ENCODE results near the gene SLC7A1.

Gene SLC7A1

DNA sequence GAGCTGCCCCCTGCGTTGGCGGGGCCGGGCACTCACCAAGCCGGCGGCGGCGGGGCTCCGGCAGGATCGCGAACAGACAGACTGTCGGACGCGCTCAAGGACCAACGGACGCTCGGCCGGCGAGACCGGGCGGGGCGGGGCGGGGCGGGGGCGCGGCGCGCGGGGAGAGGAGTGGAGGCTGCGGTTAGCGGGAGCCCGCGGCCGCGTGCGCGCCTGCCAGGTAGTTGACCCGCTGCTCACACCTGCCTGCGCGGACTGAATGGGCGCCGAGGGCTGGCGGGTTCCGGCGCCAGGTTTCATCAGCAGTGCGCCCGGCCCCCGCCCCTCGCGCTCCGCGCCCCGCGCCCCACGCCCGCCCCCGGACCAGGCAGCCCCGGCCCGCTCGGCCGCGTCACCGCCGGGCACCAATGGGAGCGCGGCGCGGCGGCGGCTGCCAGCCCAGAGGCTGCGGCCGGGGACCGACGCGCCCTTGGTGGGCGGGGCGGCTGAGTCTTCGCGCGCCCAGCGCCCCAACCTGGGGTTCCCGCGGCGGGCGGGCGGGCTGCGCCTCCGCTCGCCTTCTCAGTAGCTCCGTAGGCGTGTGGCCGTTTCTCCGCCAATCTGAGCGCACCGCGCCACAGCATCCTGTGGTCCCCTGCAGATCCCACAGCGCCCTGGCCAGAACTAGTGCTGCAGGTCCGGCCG, at the start of gene SLC7A1:
Gene SLC7A1 (minus strand): TSS at position 309 of the 684 bp plus-strand sequence. CDS start 59,500 bp downstream, outside the sequence.
- TF ChIP-seq GATA3 (IDR thresholded peaks at IDR 0.05; ENCODE audit: low read depth, low read length) (no peak), GATA2 (IDR thresholded peaks at IDR 0.05; ENCODE audit: low read depth, low read length) (no peak)

DNA sequence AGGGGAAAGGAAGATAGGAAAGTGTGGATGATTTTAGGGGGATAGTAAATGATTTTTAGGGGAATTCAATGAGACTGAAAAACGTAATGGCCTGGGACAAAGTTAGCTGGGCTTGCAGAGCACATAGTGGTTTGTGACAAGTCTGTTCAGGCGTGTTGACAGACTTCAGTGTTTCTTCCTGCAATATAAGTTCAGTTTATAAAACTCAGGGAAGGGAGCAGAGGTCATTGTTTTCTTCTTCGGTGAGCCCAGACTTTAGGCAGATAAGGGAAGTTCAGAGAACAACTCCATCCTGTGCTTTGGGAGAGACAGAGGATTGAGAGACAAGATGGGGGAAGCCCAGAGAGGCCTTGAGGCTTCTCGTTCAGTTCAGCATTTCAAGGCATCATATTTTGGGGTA, 45.2 kb upstream of the SLC7A1 start:
- no peak for TF ChIP-seq GATA2 (IDR thresholded peaks at IDR 0.05; ENCODE audit: low read depth, low read length)
- no peak for TF ChIP-seq GATA3 (IDR thresholded peaks at IDR 0.05; ENCODE audit: low read depth, low read length)

DNA sequence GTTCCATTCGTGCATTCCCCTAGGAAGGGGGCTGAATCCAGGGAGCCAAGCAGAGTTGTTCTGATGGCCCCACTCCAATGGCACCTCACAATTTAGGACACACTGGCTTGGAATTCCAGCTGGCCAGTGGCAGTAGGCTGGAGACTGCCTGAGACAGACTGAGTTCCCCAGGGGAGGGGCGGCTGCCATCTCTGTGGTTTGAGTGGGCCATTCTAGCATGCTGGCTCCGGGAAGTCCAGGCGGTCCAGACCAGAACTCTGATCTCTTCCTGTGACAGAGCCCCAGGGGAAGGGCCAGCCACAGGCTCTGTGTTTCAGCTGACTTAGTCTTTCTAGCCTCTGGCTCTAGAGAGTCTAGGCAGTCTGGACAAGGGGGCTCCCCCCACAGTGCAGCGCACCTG, 29.5 kb upstream of the SLC7A1 start:
- TF ChIP-seq GATA3 (IDR thresholded peaks at IDR 0.05; ENCODE audit: low read depth, low read length), result no peak
- TF ChIP-seq GATA2 (IDR thresholded peaks at IDR 0.05; ENCODE audit: low read depth, low read length), result no peak

DNA sequence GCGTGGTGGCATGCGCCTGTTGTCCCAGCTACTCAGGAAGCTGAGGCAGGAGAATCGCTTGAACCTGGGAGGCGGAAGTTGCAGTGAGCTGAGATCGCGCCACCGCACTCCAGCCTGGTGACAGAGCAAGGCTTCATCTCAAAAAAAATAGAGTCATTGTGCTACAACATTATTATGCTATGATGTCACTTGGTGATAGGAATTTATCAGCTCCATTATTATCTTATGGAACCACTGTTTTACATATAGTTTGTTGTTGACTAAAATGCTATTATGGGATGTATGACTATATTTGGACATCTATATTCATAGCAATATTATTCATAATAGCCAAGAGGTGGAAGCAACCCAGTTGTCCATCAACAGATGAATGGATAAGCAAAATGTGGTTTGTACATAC, 26.4 kb upstream of the SLC7A1 start:
- no peak for TF ChIP-seq GATA3 (IDR thresholded peaks at IDR 0.05; ENCODE audit: low read depth, low read length)
- no peak for TF ChIP-seq GATA2 (IDR thresholded peaks at IDR 0.05; ENCODE audit: low read depth, low read length)

DNA sequence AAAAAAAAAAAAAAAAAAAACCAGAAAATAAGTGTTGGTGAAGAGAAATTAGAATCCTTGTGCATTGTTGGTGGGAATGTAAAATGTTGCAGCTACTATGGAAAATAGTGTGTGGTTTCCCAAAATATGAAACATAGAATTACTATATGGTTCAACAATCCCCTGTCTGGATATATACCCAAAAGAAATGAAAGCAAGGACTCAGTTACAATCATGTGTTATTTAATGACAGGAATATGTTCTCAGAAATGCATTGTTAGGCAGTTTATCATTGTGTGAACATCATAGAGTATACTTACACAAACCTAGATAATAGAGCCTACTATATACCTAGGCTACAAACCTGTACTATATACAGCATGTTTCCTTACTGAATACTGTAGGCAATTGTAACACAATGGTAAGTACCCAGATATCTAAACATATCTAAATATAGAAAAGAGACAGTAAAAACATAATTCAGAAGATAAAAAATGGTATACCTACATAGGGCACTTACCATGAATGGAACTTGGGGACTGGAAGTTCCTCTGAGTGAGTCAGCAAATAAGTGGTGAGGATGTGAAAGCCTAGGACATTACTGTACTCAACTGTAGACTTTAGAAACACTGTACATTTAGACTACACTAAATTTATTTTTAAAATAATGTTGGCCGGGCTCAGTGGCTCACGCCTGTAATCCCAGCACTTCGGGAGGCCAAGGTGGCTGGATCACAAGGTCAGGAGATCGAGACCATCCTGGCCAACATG, 25.7 kb upstream of the SLC7A1 start:
- TF ChIP-seq GATA3 (IDR thresholded peaks at IDR 0.05; ENCODE audit: low read depth, low read length), result no peak
- TF ChIP-seq GATA2 (IDR thresholded peaks at IDR 0.05; ENCODE audit: low read depth, low read length), result no peak

DNA sequence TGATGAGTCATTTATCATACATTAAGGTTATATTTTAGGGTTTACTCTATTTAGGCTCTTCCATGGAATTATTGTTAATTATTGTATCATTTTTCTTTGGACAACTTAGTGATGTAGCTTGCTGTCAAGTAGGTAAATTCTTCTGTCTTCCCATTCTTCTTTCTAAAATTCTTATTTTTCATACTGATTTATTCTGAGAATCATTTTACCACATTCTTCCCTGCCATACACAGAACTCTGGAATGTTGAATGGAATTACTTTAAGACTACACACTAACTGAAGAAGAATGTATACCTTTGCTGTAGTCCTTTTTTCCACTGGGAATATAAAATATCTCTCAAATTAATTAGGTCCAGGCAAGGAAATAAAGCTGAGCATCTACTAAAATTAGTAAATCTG, 24.5 kb upstream of the SLC7A1 start:
- TF ChIP-seq GATA2 (IDR thresholded peaks at IDR 0.05; ENCODE audit: low read depth, low read length) (no peak), GATA3 (IDR thresholded peaks at IDR 0.05; ENCODE audit: low read depth, low read length) (no peak)

DNA sequence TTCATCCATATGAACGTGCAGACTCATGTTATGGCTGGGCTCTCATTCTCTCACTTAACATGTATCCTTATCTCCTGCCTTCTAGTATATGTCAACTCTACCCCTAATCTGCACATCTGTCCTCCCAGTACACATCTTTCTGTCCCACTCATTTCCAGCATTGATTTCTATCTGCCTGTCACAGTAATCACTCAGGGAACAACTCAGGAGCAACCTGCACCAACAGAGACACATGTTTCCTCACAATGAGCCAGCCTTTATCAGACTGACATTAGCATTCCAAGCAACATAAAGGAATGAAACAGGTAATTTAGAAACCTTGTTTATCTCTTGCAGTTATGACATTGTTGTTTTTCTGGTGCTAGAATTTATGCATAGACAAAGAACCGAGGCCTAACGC, 17.6 kb upstream of the SLC7A1 start:
- TF ChIP-seq GATA2 (IDR thresholded peaks at IDR 0.05; ENCODE audit: low read depth, low read length) (no peak), GATA3 (IDR thresholded peaks at IDR 0.05; ENCODE audit: low read depth, low read length) (no peak)

DNA sequence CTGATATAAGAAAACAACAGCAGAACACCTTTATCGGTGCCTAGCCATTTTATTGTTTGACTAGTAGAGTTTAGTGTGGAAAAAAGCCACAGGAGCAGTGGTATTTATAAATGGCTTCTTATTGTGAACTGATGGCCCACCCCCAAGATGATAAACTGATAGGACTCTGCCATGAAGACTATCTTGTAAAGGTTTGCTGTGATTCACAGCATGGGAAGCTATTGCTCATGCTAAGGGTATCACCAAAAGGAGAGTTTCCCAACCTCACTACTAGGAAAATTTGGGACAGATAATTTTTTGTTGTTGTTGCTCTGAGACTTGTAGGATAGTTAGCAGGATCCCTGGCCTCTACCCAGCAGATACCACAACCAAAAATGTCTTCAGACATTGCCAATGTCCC, 12.0 kb upstream of the SLC7A1 start:
- TF ChIP-seq GATA2 (IDR thresholded peaks at IDR 0.05; ENCODE audit: low read depth, low read length) (no peak), GATA3 (IDR thresholded peaks at IDR 0.05; ENCODE audit: low read depth, low read length) (no peak)

DNA sequence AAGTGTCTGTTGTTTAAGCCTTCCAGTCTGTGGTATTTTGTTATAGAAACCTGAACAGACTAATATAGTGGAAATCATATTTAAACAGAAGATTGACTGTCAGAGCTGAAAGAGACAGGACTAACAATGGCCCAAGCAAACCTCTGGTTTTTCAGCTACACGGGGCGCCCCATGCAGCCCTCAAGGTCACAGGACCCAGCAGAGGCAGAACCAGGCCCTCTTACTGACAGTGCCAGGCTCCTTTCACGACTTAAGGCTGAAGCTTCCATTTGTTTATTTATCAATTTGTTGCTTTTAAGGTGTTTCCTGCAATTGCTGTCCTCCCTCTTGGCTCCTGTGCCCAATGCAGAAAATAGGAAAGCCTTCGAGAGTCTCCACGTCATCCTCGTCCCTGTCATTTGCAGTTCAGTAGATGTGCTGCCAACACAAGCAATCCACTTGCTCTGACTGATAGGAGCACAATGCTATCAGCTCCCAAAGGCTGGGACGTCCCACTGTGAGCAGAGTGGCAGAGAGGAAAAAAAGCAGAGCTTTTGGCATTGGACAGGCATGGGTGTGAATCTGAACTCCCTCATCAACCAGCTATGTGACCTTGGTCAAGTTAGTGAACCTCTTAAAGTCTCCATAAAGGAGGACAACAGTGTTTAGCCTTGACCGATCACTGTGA, 10.5 kb upstream of the SLC7A1 start:
- no peak for TF ChIP-seq GATA3 (IDR thresholded peaks at IDR 0.05; ENCODE audit: low read depth, low read length)
- no peak for TF ChIP-seq GATA2 (IDR thresholded peaks at IDR 0.05; ENCODE audit: low read depth, low read length)

DNA sequence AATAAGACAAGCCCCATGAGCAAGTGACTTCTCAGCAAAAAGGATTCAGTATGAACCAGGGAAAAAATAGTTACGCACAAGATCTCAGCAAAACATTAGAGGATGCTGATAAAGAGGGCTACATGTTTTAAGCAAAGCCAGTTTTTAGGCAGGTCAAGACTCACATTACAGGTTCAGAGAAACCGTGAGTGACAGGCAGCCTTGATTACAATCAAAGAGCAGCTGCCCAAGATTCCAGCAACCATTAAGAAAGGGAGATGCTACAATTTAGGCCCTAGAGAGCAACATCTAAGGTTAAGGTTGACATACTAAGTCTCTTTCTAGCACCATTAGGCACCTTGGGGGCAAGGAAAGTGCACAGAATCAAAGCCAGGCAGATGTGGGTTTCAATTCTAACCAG, 2.8 kb upstream of the SLC7A1 start:
- TF ChIP-seq GATA2 (IDR thresholded peaks at IDR 0.05; ENCODE audit: low read depth, low read length) (no peak), GATA3 (IDR thresholded peaks at IDR 0.05; ENCODE audit: low read depth, low read length) (no peak)

DNA sequence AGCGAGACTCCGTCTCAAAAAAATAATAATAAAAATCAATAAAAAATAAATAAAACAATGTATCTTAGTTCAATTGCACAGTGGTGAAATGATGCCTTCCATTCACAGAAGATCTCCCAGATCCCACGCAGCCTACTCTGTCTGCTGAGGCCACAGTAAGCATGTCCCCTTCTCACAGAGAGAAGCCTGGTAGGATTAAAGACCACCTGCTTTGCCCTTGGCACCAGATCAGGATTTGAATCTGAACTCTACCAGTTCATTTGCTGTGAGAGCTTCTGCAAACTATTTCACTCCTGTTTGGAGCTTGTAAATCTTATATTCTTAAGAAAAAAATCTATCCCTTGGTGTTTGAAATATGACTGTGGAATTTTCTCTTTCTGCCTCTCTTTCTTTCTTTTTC, 2.2 kb upstream of the SLC7A1 start:
- TF ChIP-seq GATA2 (IDR thresholded peaks at IDR 0.05; ENCODE audit: low read depth, low read length) (no peak), GATA3 (IDR thresholded peaks at IDR 0.05; ENCODE audit: low read depth, low read length) (no peak)

DNA sequence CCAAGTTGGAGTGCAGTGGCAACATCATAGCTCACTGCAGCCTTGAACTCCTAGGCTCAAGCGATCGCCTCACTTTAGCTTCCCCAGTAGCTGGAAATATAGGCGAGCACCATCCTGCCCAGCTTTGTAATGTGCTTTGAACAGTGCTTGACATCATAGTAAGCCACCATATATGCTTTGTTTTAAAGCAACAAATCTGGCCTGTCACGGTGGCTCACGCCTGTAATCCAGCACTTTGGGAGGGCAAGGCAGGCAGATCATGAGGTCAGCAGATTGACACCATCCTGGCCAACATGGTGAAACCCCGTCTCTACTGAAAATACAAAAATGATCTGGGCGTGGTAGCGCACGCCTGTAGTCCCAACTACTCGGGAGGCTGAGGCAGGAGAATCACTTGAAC, 1.8 kb upstream of the SLC7A1 start:
- TF ChIP-seq GATA3 (IDR thresholded peaks at IDR 0.05; ENCODE audit: low read depth, low read length), result no peak

DNA sequence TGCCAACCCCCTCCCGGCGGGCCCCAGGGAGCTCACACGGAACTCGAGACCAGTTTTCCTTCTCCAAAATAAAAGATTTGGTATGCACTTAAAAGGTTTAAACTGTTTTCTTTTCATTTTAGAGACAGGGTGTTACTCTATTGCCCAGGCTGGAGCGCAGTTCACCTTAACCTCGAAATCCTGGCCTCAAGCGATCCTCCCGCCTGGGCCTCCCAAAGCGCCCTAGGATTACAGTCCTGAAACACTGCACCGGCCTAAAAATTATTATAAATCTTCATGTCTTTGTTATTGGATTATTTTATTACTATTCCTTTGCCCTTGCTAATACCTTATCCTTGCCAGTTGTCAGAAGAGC, 553 bp upstream of the SLC7A1 start:
- TF ChIP-seq GATA3 (IDR thresholded peaks at IDR 0.05; ENCODE audit: low read depth, low read length) (no peak), GATA2 (IDR thresholded peaks at IDR 0.05; ENCODE audit: low read depth, low read length) (no peak)

DNA sequence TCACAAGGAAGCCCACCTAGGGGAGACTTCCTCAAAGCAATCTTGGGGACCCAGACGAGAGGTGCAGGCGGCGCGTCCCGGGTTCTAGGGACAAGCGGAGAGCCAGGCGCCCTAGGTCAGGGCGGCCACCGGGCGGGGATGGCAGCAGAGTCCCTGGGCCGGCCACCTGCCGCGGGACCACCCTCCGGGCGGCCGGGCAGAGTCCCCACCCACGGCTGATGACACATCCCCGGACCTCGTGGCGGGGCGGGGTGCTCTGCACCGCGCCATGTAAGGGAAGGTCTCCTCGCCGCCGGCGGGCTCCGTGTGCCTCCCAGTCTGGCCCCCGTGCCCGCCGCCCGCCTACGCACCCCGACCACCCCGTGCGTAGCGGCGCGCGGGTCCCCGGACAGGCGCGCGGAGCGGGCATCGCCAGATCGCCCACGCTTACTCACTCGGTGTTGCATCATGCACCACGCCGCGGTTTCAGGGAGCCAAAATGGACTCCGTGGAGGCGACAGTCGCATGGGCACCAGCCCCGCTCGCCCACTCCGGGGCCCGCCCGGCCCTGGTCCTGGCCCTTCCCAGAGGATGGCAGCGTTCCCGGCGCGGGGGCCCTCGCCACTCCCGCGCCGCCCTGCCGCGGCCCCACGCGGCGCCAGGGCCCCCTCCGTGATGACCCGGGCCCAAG, 643 bp downstream of the SLC7A1 start:
- TF ChIP-seq GATA3 (IDR thresholded peaks at IDR 0.05; ENCODE audit: low read depth, low read length) (no peak), GATA2 (IDR thresholded peaks at IDR 0.05; ENCODE audit: low read depth, low read length) (no peak)

Data from SH-SY5Y (cell line).